Measurements from ENCODE around the gene GAREM2.

Gene GAREM2

DNA sequence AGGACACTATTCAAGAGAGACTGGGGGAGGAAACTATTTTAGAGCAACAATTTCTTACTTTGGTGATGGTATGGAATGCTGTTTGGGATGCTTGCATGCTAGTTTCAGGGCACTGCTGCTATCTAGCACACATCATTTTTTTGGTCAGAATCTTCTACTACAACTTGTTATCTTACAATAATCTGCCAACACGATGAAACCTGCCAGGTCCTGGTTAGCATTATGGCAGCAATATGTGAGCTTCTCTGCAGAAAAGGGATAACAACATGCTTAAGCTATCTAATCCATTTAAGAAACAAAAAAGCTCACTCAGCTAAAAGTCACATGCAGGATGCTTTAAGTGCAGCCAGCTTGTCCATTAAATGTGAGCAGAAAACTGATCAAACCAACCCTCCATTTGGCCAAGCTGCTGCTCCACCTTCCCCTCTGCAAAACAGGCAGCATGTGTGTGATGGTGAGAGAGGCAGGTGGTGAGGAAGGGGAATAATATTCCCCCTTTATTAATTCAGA lies 30.1 kb downstream of the GAREM2 start:
- H3K4me2 ChIP-seq (ENCODE audit: low read length): no peak overlapping the region
- no peak overlapping the region for H3K4me3 ChIP-seq (ENCODE audit: low read length)
- H2BK15ac ChIP-seq (replicated peaks; ENCODE audit: low read depth): no peak overlapping the region
- no peaks in the 10 kb centered on the region for H3K79me2 ChIP-seq (ENCODE audit: control insufficient read depth, insufficient read depth, low read length)
- H3K27me3 ChIP-seq (ENCODE audit: insufficient read depth, low read length, poor library complexity): no peaks in the 10 kb centered on the region
- no peak overlapping the region for H3K9ac ChIP-seq (ENCODE audit: low read length)
- H3K36me3 ChIP-seq (ENCODE audit: control insufficient read depth, insufficient read depth, low read length): peaks cover 5% of the 10 kb centered on the region
- H3K4ac ChIP-seq (ENCODE audit: low read depth, low read length): peak overlapping the region; percentile 62
- no peak overlapping the region for H3K23ac ChIP-seq (ENCODE audit: low read length)
- no peak overlapping the region for H2BK120ac ChIP-seq (ENCODE audit: low read depth, low read length)
- no peak overlapping the region for H4K8ac ChIP-seq (ENCODE audit: low read depth, low read length)
- peak overlapping the region; percentile 21 for H2BK5ac ChIP-seq (ENCODE audit: low read length)
- peak overlapping the region; percentile 45 for H3K56ac ChIP-seq (ENCODE audit: low read length)
- no peaks in the 10 kb centered on the region for H3K79me1 ChIP-seq (ENCODE audit: low read length)
- H2AK5ac ChIP-seq (ENCODE audit: low read length): no peak overlapping the region
- DNase-seq: no peak
- H3K27ac ChIP-seq (ENCODE audit: low read depth, low read length): peak overlapping the region; percentile 49
- H3K4me1 ChIP-seq (ENCODE audit: control insufficient read depth, low read depth, low read length): peaks cover 4% of the 10 kb centered on the region
- no peak overlapping the region for H4K5ac ChIP-seq (ENCODE audit: low read length)
- peak overlapping the region; percentile 36 for H3K18ac ChIP-seq (ENCODE audit: low read length)
- no CpG with 5 or more reads among the region's 1 CpG for WGBS (ENCODE audit: extremely low coverage, insufficient coverage, low lambda C conversion rate)

DNA sequence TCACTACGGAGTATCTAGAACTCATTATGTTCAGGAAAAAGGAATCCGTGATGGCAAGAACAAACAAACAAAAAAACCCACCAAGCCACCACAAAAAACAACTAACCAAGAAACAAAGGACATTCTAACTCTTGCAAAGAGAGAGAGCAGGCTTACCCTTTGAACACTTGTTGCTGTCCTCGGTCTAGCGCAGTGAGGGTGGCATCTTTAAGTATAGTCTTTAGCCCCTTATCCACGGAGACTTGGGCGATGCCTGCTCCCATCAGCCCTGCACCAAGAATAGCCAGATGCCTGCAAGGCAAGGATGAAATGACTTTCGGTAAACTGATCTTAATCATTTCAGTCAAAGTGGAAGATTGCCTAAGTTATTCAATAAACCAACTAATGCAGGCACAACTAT lies 31.0 kb downstream of the GAREM2 start:
- H2BK5ac ChIP-seq (ENCODE audit: low read length): no peak overlapping the region
- H2BK15ac ChIP-seq (replicated peaks; ENCODE audit: low read depth): no peak overlapping the region
- no peak overlapping the region for H3K18ac ChIP-seq (ENCODE audit: low read length)
- no peak overlapping the region for H3K4me2 ChIP-seq (ENCODE audit: low read length)
- no peak overlapping the region for H3K23ac ChIP-seq (ENCODE audit: low read length)
- peak overlapping the region; percentile 8 for H3K56ac ChIP-seq (ENCODE audit: low read length)
- H4K8ac ChIP-seq (ENCODE audit: low read depth, low read length): no peak overlapping the region
- H3K27ac ChIP-seq (ENCODE audit: low read depth, low read length): peak overlapping the region; percentile 18
- H3K4me3 ChIP-seq (ENCODE audit: low read length): no peak overlapping the region
- no peaks in the 10 kb centered on the region for H3K27me3 ChIP-seq (ENCODE audit: insufficient read depth, low read length, poor library complexity)
- H3K79me2 ChIP-seq (ENCODE audit: control insufficient read depth, insufficient read depth, low read length): no peaks in the 10 kb centered on the region
- H3K4ac ChIP-seq (ENCODE audit: low read depth, low read length): no peak overlapping the region
- H3K9ac ChIP-seq (ENCODE audit: low read length): no peak overlapping the region
- no peak overlapping the region for H2BK120ac ChIP-seq (ENCODE audit: low read depth, low read length)
- no peak overlapping the region for H4K5ac ChIP-seq (ENCODE audit: low read length)
- no CpG with 5 or more reads among the region's 7 CpGs for WGBS (ENCODE audit: extremely low coverage, insufficient coverage, low lambda C conversion rate)
- H2AK5ac ChIP-seq (ENCODE audit: low read length): no peak overlapping the region
- H3K36me3 ChIP-seq (ENCODE audit: control insufficient read depth, insufficient read depth, low read length): peaks cover 9% of the 10 kb centered on the region
- H3K4me1 ChIP-seq (ENCODE audit: control insufficient read depth, low read depth, low read length): peaks cover 4% of the 10 kb centered on the region
- no peaks in the 10 kb centered on the region for H3K79me1 ChIP-seq (ENCODE audit: low read length)
- DNase-seq: no peak

DNA sequence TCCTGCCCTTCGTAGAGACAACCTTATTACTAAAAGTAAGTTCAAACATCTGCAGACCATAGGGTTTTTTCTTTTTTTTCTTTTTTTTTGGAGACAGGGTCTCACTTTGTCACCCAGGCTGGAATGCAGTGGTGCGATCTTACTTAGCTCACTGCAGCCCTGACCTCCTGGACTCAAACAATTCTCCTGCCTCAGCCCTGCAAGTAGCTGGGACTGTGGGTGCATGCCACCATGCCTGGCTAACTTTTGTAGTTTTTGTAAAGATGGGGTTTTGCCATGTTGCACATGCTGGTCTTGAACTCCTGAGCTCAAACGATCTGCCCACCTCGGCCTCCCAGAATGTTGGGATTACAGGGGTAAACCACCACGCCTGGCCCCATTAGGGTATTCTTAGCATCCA lies 39.1 kb downstream of the GAREM2 start:
- Histone ChIP-seq H3K27me3 (ENCODE audit: insufficient read depth, low read length, poor library complexity) (no peaks in the 10 kb centered on the region), H2BK120ac (ENCODE audit: low read depth, low read length) (no peak overlapping the region), H2BK5ac (ENCODE audit: low read length) (no peak overlapping the region), H3K4me3 (ENCODE audit: low read length) (no peak overlapping the region), H3K56ac (ENCODE audit: low read length) (no peak overlapping the region), H3K36me3 (ENCODE audit: control insufficient read depth, insufficient read depth, low read length) (peaks cover 9% of the 10 kb centered on the region), H2AK5ac (ENCODE audit: low read length) (no peak overlapping the region), H4K8ac (ENCODE audit: low read depth, low read length) (no peak overlapping the region), H3K9ac (ENCODE audit: low read length) (no peak overlapping the region), H3K79me2 (ENCODE audit: control insufficient read depth, insufficient read depth, low read length) (no peaks in the 10 kb centered on the region), H3K4ac (ENCODE audit: low read depth, low read length) (no peak overlapping the region), H3K79me1 (ENCODE audit: low read length) (no peaks in the 10 kb centered on the region), H3K4me2 (ENCODE audit: low read length) (no peak overlapping the region), H3K4me1 (ENCODE audit: control insufficient read depth, low read depth, low read length) (no peaks in the 10 kb centered on the region), H2BK15ac (replicated peaks; ENCODE audit: low read depth) (no peak overlapping the region), H3K23ac (ENCODE audit: low read length) (no peak overlapping the region), H4K5ac (ENCODE audit: low read length) (no peak overlapping the region), H3K18ac (ENCODE audit: low read length) (no peak overlapping the region), H3K27ac (ENCODE audit: low read depth, low read length) (no peak overlapping the region)
- no CpG with 5 or more reads among the region's 5 CpGs for WGBS (ENCODE audit: extremely low coverage, insufficient coverage, low lambda C conversion rate)
- no peak for DNase-seq

DNA sequence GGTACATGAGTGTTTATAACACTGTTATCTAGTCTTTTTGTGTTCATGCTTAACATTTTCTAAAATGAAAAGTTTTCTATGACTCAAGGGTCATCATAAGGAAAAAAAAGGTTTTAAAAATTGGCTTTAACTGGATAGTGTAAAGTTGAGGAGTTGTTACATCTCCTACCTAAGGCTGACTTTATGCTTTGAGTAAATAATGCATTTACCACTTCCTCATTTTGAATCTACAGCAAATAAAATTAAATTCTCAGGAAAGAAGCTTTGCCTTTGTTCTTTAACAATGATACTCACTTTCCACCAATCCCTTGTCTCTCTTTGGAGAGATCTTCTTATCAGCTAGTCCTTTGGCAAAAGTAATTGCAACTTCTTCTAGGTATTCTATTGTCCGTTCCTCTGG lies 41.9 kb downstream of the GAREM2 start:
- Histone ChIP-seq H3K18ac (ENCODE audit: low read length) (no peak overlapping the region), H4K5ac (ENCODE audit: low read length) (no peak overlapping the region), H3K56ac (ENCODE audit: low read length) (no peak overlapping the region), H2BK5ac (ENCODE audit: low read length) (no peak overlapping the region), H3K27me3 (ENCODE audit: insufficient read depth, low read length, poor library complexity) (no peaks in the 10 kb centered on the region), H3K36me3 (ENCODE audit: control insufficient read depth, insufficient read depth, low read length) (peaks cover 4% of the 10 kb centered on the region), H2BK15ac (replicated peaks; ENCODE audit: low read depth) (no peak overlapping the region), H3K9ac (ENCODE audit: low read length) (no peak overlapping the region), H3K79me2 (ENCODE audit: control insufficient read depth, insufficient read depth, low read length) (no peaks in the 10 kb centered on the region), H3K27ac (ENCODE audit: low read depth, low read length) (no peak overlapping the region), H4K8ac (ENCODE audit: low read depth, low read length) (no peak overlapping the region), H2BK120ac (ENCODE audit: low read depth, low read length) (no peak overlapping the region), H3K4me2 (ENCODE audit: low read length) (no peak overlapping the region), H2AK5ac (ENCODE audit: low read length) (no peak overlapping the region), H3K4ac (ENCODE audit: low read depth, low read length) (no peak overlapping the region), H3K4me3 (ENCODE audit: low read length) (no peak overlapping the region), H3K79me1 (ENCODE audit: low read length) (no peaks in the 10 kb centered on the region), H3K4me1 (ENCODE audit: control insufficient read depth, low read depth, low read length) (no peaks in the 10 kb centered on the region), H3K23ac (ENCODE audit: low read length) (no peak overlapping the region)
- WGBS (ENCODE audit: extremely low coverage, insufficient coverage, low lambda C conversion rate): no CpG with 5 or more reads among the region's 1 CpG
- DNase-seq: no peak

DNA sequence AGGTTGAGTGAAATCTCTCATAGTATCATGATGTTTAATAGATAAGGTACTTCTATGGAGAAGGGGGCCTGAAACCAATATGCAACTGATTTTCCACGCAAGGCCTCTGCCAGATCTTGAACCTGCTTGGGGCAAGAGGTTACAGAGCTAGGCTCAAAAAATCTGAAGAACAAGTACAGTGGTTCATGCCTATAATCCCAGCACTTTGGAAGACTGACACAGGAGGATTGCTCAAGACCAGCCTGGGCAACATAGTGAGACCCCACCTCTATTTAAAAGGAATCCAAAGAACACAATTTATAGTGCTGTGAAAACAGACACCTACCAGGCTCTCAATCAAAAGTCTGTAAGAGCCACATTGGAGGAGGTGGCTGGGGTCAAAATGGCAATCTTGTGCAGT lies 42.9 kb downstream of the GAREM2 start:
- no peak overlapping the region for H3K4me2 ChIP-seq (ENCODE audit: low read length)
- no peak overlapping the region for H3K18ac ChIP-seq (ENCODE audit: low read length)
- no peak overlapping the region for H2BK15ac ChIP-seq (replicated peaks; ENCODE audit: low read depth)
- H3K27me3 ChIP-seq (ENCODE audit: insufficient read depth, low read length, poor library complexity): no peaks in the 10 kb centered on the region
- no peak overlapping the region for H3K4ac ChIP-seq (ENCODE audit: low read depth, low read length)
- no peak overlapping the region for H3K56ac ChIP-seq (ENCODE audit: low read length)
- DNase-seq: no peak
- no peaks in the 10 kb centered on the region for H3K79me2 ChIP-seq (ENCODE audit: control insufficient read depth, insufficient read depth, low read length)
- H3K4me1 ChIP-seq (ENCODE audit: control insufficient read depth, low read depth, low read length): no peaks in the 10 kb centered on the region
- no peak overlapping the region for H3K23ac ChIP-seq (ENCODE audit: low read length)
- no peak overlapping the region for H4K8ac ChIP-seq (ENCODE audit: low read depth, low read length)
- H3K27ac ChIP-seq (ENCODE audit: low read depth, low read length): no peak overlapping the region
- H3K4me3 ChIP-seq (ENCODE audit: low read length): no peak overlapping the region
- no peak overlapping the region for H2AK5ac ChIP-seq (ENCODE audit: low read length)
- H4K5ac ChIP-seq (ENCODE audit: low read length): no peak overlapping the region
- H3K79me1 ChIP-seq (ENCODE audit: low read length): no peaks in the 10 kb centered on the region
- H3K9ac ChIP-seq (ENCODE audit: low read length): no peak overlapping the region
- WGBS (ENCODE audit: extremely low coverage, insufficient coverage, low lambda C conversion rate): no CpG with 5 or more reads among the region's 1 CpG
- H3K36me3 ChIP-seq (ENCODE audit: control insufficient read depth, insufficient read depth, low read length): peaks cover 6% of the 10 kb centered on the region
- no peak overlapping the region for H2BK120ac ChIP-seq (ENCODE audit: low read depth, low read length)
- H2BK5ac ChIP-seq (ENCODE audit: low read length): no peak overlapping the region

DNA sequence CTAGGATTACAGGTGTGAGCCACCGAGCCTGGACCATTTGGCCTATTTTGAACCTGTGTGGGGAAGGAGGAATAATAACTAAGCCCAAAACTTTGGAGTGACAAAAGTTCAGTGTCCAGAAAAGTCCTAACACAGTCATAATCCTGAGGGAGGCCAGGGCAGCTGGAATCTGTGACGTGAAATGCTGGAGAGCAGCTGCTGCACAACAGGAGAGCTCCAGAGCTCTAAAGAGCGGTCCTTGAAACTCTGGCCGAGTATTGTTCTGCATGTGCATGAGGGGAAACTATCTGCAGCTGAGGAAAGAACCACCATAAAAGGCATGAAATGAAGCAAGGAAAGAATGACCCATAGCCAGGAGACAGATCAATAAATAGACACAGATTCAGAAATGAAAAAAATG lies 43.7 kb downstream of the GAREM2 start:
- no peak overlapping the region for H3K4me3 ChIP-seq (ENCODE audit: low read length)

More for the DNA sequence above, 43.7 kb downstream of the GAREM2 start:
- Histone ChIP-seq H3K79me1 (ENCODE audit: low read length) (no peaks in the 10 kb centered on the region), H3K18ac (ENCODE audit: low read length) (no peak overlapping the region), H3K9ac (ENCODE audit: low read length) (no peak overlapping the region), H3K23ac (ENCODE audit: low read length) (no peak overlapping the region), H2BK120ac (ENCODE audit: low read depth, low read length) (no peak overlapping the region), H2BK5ac (ENCODE audit: low read length) (no peak overlapping the region), H3K4me1 (ENCODE audit: control insufficient read depth, low read depth, low read length) (no peaks in the 10 kb centered on the region), H2AK5ac (ENCODE audit: low read length) (no peak overlapping the region), H3K36me3 (ENCODE audit: control insufficient read depth, insufficient read depth, low read length) (peaks cover 6% of the 10 kb centered on the region), H3K79me2 (ENCODE audit: control insufficient read depth, insufficient read depth, low read length) (no peaks in the 10 kb centered on the region), H4K8ac (ENCODE audit: low read depth, low read length) (no peak overlapping the region), H2BK15ac (replicated peaks; ENCODE audit: low read depth) (no peak overlapping the region), H3K56ac (ENCODE audit: low read length) (no peak overlapping the region), H3K4me2 (ENCODE audit: low read length) (no peak overlapping the region), H3K27me3 (ENCODE audit: insufficient read depth, low read length, poor library complexity) (no peaks in the 10 kb centered on the region), H3K4ac (ENCODE audit: low read depth, low read length) (no peak overlapping the region), H4K5ac (ENCODE audit: low read length) (no peak overlapping the region), H3K27ac (ENCODE audit: low read depth, low read length) (no peak overlapping the region)
- no CpG with 5 or more reads among the region's 4 CpGs for WGBS (ENCODE audit: extremely low coverage, insufficient coverage, low lambda C conversion rate)
- no peak for DNase-seq

All from mesendoderm (in vitro differentiated cells).